Caco-2 (cell line): ENCODE results near the gene INO80E. TPM values are rescaled to one million over a fixed set of nuclear protein-coding genes. Genes with fewer than 3 reads are reported as not detected.

Source experiments
- BruUV-seq: library from RNA; stranded (reverse); fragments of 400-500 nt; replicated peaks from 2 replicates; lab custom pipeline; 2021; lab: Mats Ljungman, UMichigan
- CTCF ChIA-PET: fragments of 300-600 bp; sonication (Branson Sonifier 250); formaldehyde crosslinking; loops from one replicate; lab custom pipeline; 2022; ENCODE audit warnings: antibody characterized with exemption; lab: Charles Lee
- POLR2A ChIA-PET: fragments of 300-600 bp; sonication (Branson Sonifier 250); formaldehyde crosslinking; loops from one replicate; lab custom pipeline; 2022; ENCODE audit warnings: antibody characterized with exemption; lab: Charles Lee
- DNase-seq, 2 experiments: peaks; one replicate each; pipeline versions ENCODE4 v3.0.0 to v3.0.0-alpha.2; 2020 to 2022
- H3K27me3 ChIP-seq: replicated peaks from 2 replicates; pipeline ENCODE4 v1.6.0; 2011; ENCODE audit warnings: low read length; ENCODE audit not compliant: control insufficient read depth, insufficient read depth
- H3K36me3 ChIP-seq: 2 replicates; pipeline ENCODE4 v1.5.1; 2011; ENCODE audit warnings: low read length; ENCODE audit not compliant: control insufficient read depth, insufficient read depth
- H3K4me1 ChIP-seq: fragments of 250-450 bp; sonication (Bioruptor Pico); 2 replicates; pipeline ENCODE4 v1.5.1; 2020; ENCODE audit warnings: mild to moderate bottlenecking
- H3K4me3 ChIP-seq: 2 replicates; pipeline ENCODE4 v1.5.1; 2011; ENCODE audit warnings: low read depth, mild to moderate bottlenecking, control low read depth, low read length
- H3K9me3 ChIP-seq: fragments of 250-450 bp; sonication (Bioruptor Pico); 2 replicates; pipeline ENCODE4 v1.5.1; 2020; ENCODE audit warnings: mild to moderate bottlenecking, moderate library complexity
- H3K27ac Mint-ChIP-seq: one replicate; pipeline ENCODE4 v1.8.0; 2022; ENCODE audit warnings: mixed read lengths; ENCODE audit not compliant: unreplicated experiment
- H3K27me3 Mint-ChIP-seq: one replicate; pipeline ENCODE4 v1.8.0; 2022; ENCODE audit warnings: mixed read lengths; ENCODE audit not compliant: insufficient read depth, unreplicated experiment
- H3K36me3 Mint-ChIP-seq: one replicate; pipeline ENCODE4 v1.8.0; 2022; ENCODE audit warnings: mild to moderate bottlenecking, mixed read lengths; ENCODE audit not compliant: insufficient read depth, unreplicated experiment
- H3K4me1 Mint-ChIP-seq: one replicate; pipeline ENCODE4 v1.8.0; 2022; ENCODE audit warnings: low read depth, mixed read lengths; ENCODE audit not compliant: unreplicated experiment
- H3K4me3 Mint-ChIP-seq: one replicate; pipeline ENCODE4 v1.8.0; 2022; ENCODE audit warnings: mild to moderate bottlenecking, moderate library complexity, mixed read lengths; ENCODE audit not compliant: unreplicated experiment
- H3K9me3 Mint-ChIP-seq: one replicate; pipeline ENCODE4 v1.8.0; 2022; ENCODE audit warnings: mixed read lengths; ENCODE audit not compliant: unreplicated experiment
- CTCF ChIP-seq, 2 experiments: fragments of 200-600 bp in 1 of 2; IDR thresholded peaks; 1 replicate in 1 of 2; 2 replicates in 1 of 2; pipeline versions ENCODE4 v1.5.1 to v1.8.0; 2011 to 2022; ENCODE audit warnings: antibody characterized with exemption in 1 of 2, control low read depth in 1 of 2, inconsistent platforms in 1 of 2, low read depth in 1 of 2, low read length in 1 of 2, mild to moderate bottlenecking in 1 of 2, moderate library complexity in 1 of 2; ENCODE audit not compliant: insufficient read depth in 1 of 2, severe bottlenecking in 1 of 2, unreplicated experiment in 1 of 2
- intact Hi-C: fragments of 100-400 bp; cut with micrococcal nuclease; formaldehyde crosslinking; loops from one replicate; pipeline ENCODE4 v1.10.0; 2022; ENCODE audit not compliant: unreplicated experiment
- total RNA-seq: library from RNA; stranded (reverse); gene quantifications from 2 replicates; pipeline ENCODE4 v1.2.3, GENCODE V29; 2022

Gene INO80E
- total RNA-seq, 1 experiment from 2014 or later = 58.8 TPM

DNA sequence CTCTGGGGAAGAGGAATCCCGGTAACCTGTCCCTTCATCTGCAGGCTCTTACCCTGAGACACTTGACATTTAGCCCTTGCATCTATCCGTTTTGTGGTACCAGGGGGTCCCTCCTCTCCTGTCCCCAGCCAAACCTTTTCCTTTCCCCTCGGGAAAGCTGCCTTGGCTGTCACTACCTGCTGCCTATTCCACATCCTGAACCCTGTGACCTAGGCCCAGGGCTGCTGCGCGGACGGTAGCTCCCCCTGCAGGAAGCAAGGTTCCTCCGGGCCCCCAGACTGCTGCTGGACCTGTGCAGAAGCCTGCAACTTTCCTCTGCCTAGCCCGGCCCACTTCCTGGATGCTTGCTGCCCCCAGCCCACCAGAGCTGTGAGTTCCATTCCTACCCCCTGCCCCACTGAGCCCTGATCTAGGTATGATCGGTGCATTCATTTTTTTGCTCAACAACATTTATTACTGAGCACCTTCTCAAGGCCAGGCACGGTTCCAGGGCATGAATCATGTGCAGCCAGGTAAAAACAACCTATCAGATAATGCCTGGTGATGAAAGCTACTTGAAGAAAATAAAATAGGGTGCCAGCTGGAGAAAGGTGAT lies 59.0 kb downstream of the INO80E start:
- no peaks in the 10 kb centered on the region for H3K9me3 Mint-ChIP-seq
- no TSS peak for BruUV-seq
- peak; percentile 24 to 37 for TF ChIP-seq CTCF (IDR thresholded peaks at IDR 0.05; ENCODE audit: insufficient read depth in 1 of 2, low read depth in 1 of 2, low read length in 1 of 2, severe bottlenecking in 1 of 2, unreplicated experiment in 1 of 2)
- no peak overlapping the region for H3K27ac Mint-ChIP-seq
- intact Hi-C loops = no loop called here
- peak in 1 of 2 experiments; percentile 47 for DNase-seq
- Histone ChIP-seq H3K9me3 (no peaks in the 10 kb centered on the region), H3K4me3 (no peak overlapping the region), H3K36me3 (no peaks in the 10 kb centered on the region), H3K4me1 (peaks cover 5% of the 10 kb centered on the region; the same call in 1 of the 2 replicates), H3K27me3 (no peaks in the 10 kb centered on the region)
- H3K4me3 Mint-ChIP-seq = peak overlapping the region; percentile 7
- peaks cover 19% of the 10 kb centered on the region for H3K36me3 Mint-ChIP-seq
- H3K27me3 Mint-ChIP-seq = no peaks in the 10 kb centered on the region
- ChIA-PET POLR2A (interaction anchor here (1.6 kb wide), 1 partner anchor 10 kb away, joined by 7 read pairs; the partner anchor contains the start of gene ALDOA), CTCF (interaction anchor here (1.2 kb wide), 1 partner anchor 12 kb away, joined by 3 read pairs; no protein-coding TSS in a partner anchor)
- H3K4me1 Mint-ChIP-seq = peaks cover 8% of the 10 kb centered on the region

Other genes starting within 250 kb of the INO80E start
- 1.4 and 1.9 TPM in 2 replicates for gene ZG16, start 218.0 kb upstream of the INO80E start, total RNA-seq
- gene KIF22, start 205.5 kb upstream of the INO80E start, total RNA-seq = 134 and 152 TPM in 2 replicates
- gene MAZ, start 189.7 kb upstream of the INO80E start, total RNA-seq = 299 and 317 TPM in 2 replicates
- gene PRRT2, start 184.0 kb upstream of the INO80E start, total RNA-seq = 3.6 and 3.9 TPM in 2 replicates
- gene PAGR1, start 180.1 kb upstream of the INO80E start, total RNA-seq = 31.4 and 33.0 TPM in 2 replicates
- 62.9 and 72.5 TPM in 2 replicates for gene MVP, start 175.8 kb upstream of the INO80E start, total RNA-seq
- gene CDIPT, start 133.0 kb upstream of the INO80E start, total RNA-seq = 56.6 and 57.1 TPM in 2 replicates
- gene SEZ6L2, start 96.7 kb upstream of the INO80E start, total RNA-seq = 24.1 and 26.3 TPM in 2 replicates
- 13.2 and 14.7 TPM in 2 replicates for gene ASPHD1, start 95.8 kb upstream of the INO80E start, total RNA-seq
- 13.0 and 14.9 TPM in 2 replicates for gene KCTD13, start 70.0 kb upstream of the INO80E start, total RNA-seq
- 54.5 and 57.7 TPM in 2 replicates for gene TMEM219, start 34.2 kb upstream of the INO80E start, total RNA-seq
- gene TAOK2, start 22.4 kb upstream of the INO80E start, total RNA-seq = 45.8 and 47.1 TPM in 2 replicates
- 22.7 and 23.3 TPM in 2 replicates for gene HIRIP3, start 624 bp upstream of the INO80E start, total RNA-seq
- gene DOC2A, start 14.8 kb downstream of the INO80E start, total RNA-seq = 3.5 and 4.5 TPM in 2 replicates
- gene C16orf92, start 27.0 kb downstream of the INO80E start, total RNA-seq = not detected in 2 replicates
- gene TLCD3B, start 35.0 kb downstream of the INO80E start, total RNA-seq = 0.48 and 0.60 TPM in 2 replicates
- gene ALDOA, start 69.5 kb downstream of the INO80E start, total RNA-seq = 675 and 802 TPM in 2 replicates
- 130 and 134 TPM in 2 replicates for gene PPP4C, start 79.8 kb downstream of the INO80E start, total RNA-seq
- 1.1 and 1.6 TPM in 2 replicates for gene TBX6, start 95.7 kb downstream of the INO80E start, total RNA-seq
- 24.4 and 26.3 TPM in 2 replicates for gene YPEL3, start 100.0 kb downstream of the INO80E start, total RNA-seq
- 5.8 and 8.4 TPM in 2 replicates for gene GDPD3, start 117.3 kb downstream of the INO80E start, total RNA-seq
- 64.0 and 71.9 TPM in 2 replicates for gene MAPK3, start 127.0 kb downstream of the INO80E start, total RNA-seq
- 0.95 and 1.2 TPM in 2 replicates for gene CORO1A, start 187.4 kb downstream of the INO80E start, total RNA-seq
- 96.5 and 114 TPM in 2 replicates for gene BOLA2B, start 197.4 kb downstream of the INO80E start, total RNA-seq
- gene SLX1A, start 197.6 kb downstream of the INO80E start, total RNA-seq = 19.1 and 19.9 TPM in 2 replicates
- gene SULT1A3, start 203.0 kb downstream of the INO80E start, total RNA-seq = 8.3 and 9.1 TPM in 2 replicates